ENCODE measurements around the gene MYO18B.

MYO18B gene

GRCh38 chr22:26057731-26058130 lies 315.7 kb downstream of the MYO18B start:
- no peak for DNase-seq

GRCh38 chr22:26064048-26064447 lies 322.1 kb downstream of the MYO18B start:
- no peak for DNase-seq

DNA sequence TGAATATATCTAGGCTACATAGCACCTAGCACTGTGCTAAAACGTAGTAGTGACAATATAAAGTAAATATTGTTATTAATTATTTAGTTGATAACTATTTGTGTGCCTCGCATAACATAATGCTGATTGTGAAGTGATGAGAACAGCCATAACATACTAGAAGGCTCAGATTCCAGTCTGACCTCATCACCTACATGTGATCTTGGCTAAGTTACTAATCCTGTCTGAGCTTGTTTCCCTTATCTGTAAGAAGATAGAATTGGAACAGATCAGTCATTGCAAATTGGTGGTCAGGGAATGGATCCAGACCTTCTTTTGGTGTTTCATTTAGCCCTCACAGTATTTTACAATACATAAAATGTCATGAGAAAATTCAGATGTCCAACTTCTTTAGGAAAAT lies 323.9 kb downstream of the MYO18B start:
- no peak for DNase-seq

GRCh38 chr22:26066534-26066933 lies 324.5 kb downstream of the MYO18B start:
- DNase-seq = no peak

DNA sequence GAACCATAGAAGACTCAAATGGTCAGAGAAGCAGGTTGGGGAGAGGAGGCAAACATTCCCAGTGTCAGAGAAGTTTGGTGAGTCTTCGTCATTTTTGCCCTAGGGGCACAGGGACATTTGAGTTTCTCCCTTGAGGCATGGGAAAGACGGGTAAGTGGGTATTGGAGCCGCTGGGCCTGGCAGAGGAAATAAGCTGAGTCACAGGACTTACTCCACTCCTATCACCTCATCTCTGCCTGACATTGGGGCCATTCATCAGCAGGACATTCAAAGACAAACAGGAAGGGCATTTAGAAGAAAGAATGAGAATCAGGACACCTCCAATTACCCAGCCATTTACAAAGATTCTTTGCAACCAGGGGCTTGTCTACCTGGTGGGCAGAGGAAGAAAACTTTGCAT lies 326.6 kb downstream of the MYO18B start:
- no peak for DNase-seq

GRCh38 chr22:26072621-26073020 lies 330.6 kb downstream of the MYO18B start:
- DNase-seq = no peak

DNA sequence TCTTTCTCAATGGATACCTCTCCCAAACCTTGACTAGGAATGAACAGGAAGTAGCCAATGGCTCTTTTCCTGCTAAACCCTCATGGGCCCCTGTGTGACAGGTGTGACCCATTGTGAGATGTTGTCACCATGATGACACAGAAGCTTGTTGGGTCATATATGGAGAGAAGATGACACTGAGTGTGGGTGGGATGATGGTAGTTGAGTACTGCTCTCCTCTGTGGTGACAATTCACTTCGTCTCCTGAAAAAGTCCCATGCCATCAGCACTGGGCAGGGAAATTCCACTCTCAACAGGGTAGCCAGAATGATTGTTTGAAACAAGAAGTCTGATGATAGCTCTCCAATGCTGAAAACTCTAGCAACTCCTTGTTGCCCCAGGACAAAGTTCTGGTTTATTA lies 333.3 kb downstream of the MYO18B start:
- no peak for DNase-seq

DNA sequence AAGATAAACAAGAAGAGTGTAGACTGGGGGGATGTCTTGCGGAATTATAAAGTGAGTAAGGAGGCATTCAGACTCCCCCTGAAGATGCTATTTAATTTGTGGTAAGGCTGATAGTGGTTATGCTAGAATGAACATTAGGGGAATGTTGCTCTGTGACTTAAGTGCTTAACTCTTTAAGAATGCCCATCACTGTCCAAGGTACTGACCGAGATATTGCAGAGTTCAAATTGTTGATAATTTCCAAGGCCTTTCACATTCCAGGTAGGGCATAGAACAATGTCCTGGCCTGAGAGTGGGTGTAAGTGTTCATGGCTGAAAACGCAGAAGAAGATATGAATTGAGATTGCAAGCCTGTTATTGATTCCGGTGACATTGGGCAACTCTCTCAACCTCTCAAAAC lies 337.0 kb downstream of the MYO18B start:
- DNase-seq = no peak

Measured in inflammatory macrophage (primary cell).